BLaER1 treated with 17β-estradiol and CSF1 and Interleukin-3, amounts not matched to agents 10 nM and 100 nM (cell line): ENCODE results near the gene KIF3B.

Experiments used
- H3K27ac ChIP-seq, 11 experiments: shearing (Covaris generic); formaldehyde crosslinking; 2 replicates each; pipeline ENCODE4 v1.8.1; 2022
- H3K27me3 ChIP-seq, 11 experiments: shearing (Covaris generic); formaldehyde crosslinking; 2 replicates each; pipeline ENCODE4 v1.8.1; 2022
- H3K36me3 ChIP-seq, 11 experiments: shearing (Covaris generic); formaldehyde crosslinking; 2 replicates each; pipeline ENCODE4 v1.8.1; 2022
- H3K4me1 ChIP-seq, 10 experiments: shearing (Covaris generic); formaldehyde crosslinking; 2 replicates each; pipeline ENCODE4 v1.8.1; 2022
- H3K4me2 ChIP-seq, 11 experiments: shearing (Covaris generic); formaldehyde crosslinking; 2 replicates each; pipeline ENCODE4 v1.8.1; 2022
- H3K4me3 ChIP-seq, 10 experiments: shearing (Covaris generic); formaldehyde crosslinking; 2 replicates each; pipeline ENCODE4 v1.8.1; 2022
- H3K9ac ChIP-seq, 11 experiments: shearing (Covaris generic); formaldehyde crosslinking; 2 replicates each; pipeline ENCODE4 v1.8.1; 2022
- H3K9me3 ChIP-seq, 11 experiments: shearing (Covaris generic); formaldehyde crosslinking; replicated peaks in 1 of 11; 2 replicates each; pipeline ENCODE4 v1.8.1; 2022
- H4K20me1 ChIP-seq, 11 experiments: shearing (Covaris generic); formaldehyde crosslinking; 2 replicates each; pipeline ENCODE4 v1.8.1; 2022
- Cebpa-rat ChIP-seq, 11 experiments: shearing (Covaris generic); IDR thresholded peaks; 2 replicates each; pipeline ENCODE4 v1.8.1; 2022

The KIF3B gene

GRCh38 chr20:32326504-32326845 is 49.0 kb downstream of the KIF3B start:
- H3K4me3 ChIP-seq = no peak overlapping the region
- peaks cover 8 to 13% (median 11%) of the 10 kb centered on the region in 10 experiments for H3K4me1 ChIP-seq
- H3K36me3 ChIP-seq = peaks cover 22 to 72% (median 40%) of the 10 kb centered on the region in 11 experiments
- TF ChIP-seq Cebpa-rat (IDR thresholded peaks at IDR 0.05) = no peak
- no peak overlapping the region for H3K9ac ChIP-seq
- H3K9me3 ChIP-seq = no peaks in the 10 kb centered on the region
- no peak overlapping the region for H3K4me2 ChIP-seq
- H3K27me3 ChIP-seq = no peaks in the 10 kb centered on the region
- no peaks in the 10 kb centered on the region; a peak in 1 of 22 replicates for H4K20me1 ChIP-seq
- H3K27ac ChIP-seq = no peak overlapping the region

GRCh38 chr20:32327087-32327681 is 49.7 kb downstream of the KIF3B start:
- no peak overlapping the region for H3K4me3 ChIP-seq
- peaks cover 8 to 20% (median 17%) of the 10 kb centered on the region in 10 experiments for H3K4me1 ChIP-seq
- H3K9ac ChIP-seq = no peak overlapping the region
- no peak overlapping the region for H3K27ac ChIP-seq
- H4K20me1 ChIP-seq = no peaks in the 10 kb centered on the region; a peak in 1 of 22 replicates
- H3K27me3 ChIP-seq = no peaks in the 10 kb centered on the region
- no peaks in the 10 kb centered on the region for H3K9me3 ChIP-seq
- H3K36me3 ChIP-seq = peaks cover 22 to 75% (median 47%) of the 10 kb centered on the region in 11 experiments
- no peak for TF ChIP-seq Cebpa-rat (IDR thresholded peaks at IDR 0.05)
- H3K4me2 ChIP-seq = no peak overlapping the region

- no peak for TF ChIP-seq Cebpa-rat (IDR thresholded peaks at IDR 0.05)
- Histone ChIP-seq H3K36me3 (peaks cover 29 to 94% (median 65%) of the 10 kb centered on the region in 11 experiments), H3K4me3 (no peak overlapping the region), H3K9ac (no peak overlapping the region), H3K4me2 (peak overlapping the region in 2 of 11 experiments; percentile 54 to 74; a peak in 2 of 22 replicates), H3K9me3 (no peaks in the 10 kb centered on the region), H3K27ac (no peak overlapping the region), H4K20me1 (no peaks in the 10 kb centered on the region; a peak in 1 of 22 replicates), H3K4me1 (peaks cover 12 to 46% (median 34%) of the 10 kb centered on the region in 10 experiments), H3K27me3 (no peaks in the 10 kb centered on the region)
Measured at GRCh38 chr20:32329817-32330554, 52.5 kb downstream of the KIF3B start.

GRCh38 chr20:32330555-32330897 is 53.1 kb downstream of the KIF3B start:
- no peak overlapping the region for H3K4me3 ChIP-seq
- H3K4me1 ChIP-seq = peaks cover 12 to 50% (median 34%) of the 10 kb centered on the region in 10 experiments
- H3K9ac ChIP-seq = no peak overlapping the region
- no peaks in the 10 kb centered on the region for H3K9me3 ChIP-seq
- TF ChIP-seq Cebpa-rat (IDR thresholded peaks at IDR 0.05) = no peak
- H3K36me3 ChIP-seq = peaks cover 29 to 90% (median 65%) of the 10 kb centered on the region in 11 experiments
- H3K4me2 ChIP-seq = peak overlapping the region in 10 of 11 experiments; percentile 8 to 76 (median 50); a peak in 16 of 22 replicates
- H3K27me3 ChIP-seq = no peaks in the 10 kb centered on the region
- no peaks in the 10 kb centered on the region; a peak in 1 of 22 replicates for H4K20me1 ChIP-seq
- no peak overlapping the region for H3K27ac ChIP-seq

GRCh38 chr20:32332614-32333013 is 55.2 kb downstream of the KIF3B start:
- peaks cover 19 to 69% (median 50%) of the 10 kb centered on the region in 10 experiments for H3K4me1 ChIP-seq
- no peak for TF ChIP-seq Cebpa-rat (IDR thresholded peaks at IDR 0.05)
- no peaks in the 10 kb centered on the region for H3K9me3 ChIP-seq
- peaks cover 19 to 71% (median 51%) of the 10 kb centered on the region in 11 experiments for H3K36me3 ChIP-seq
- no peaks in the 10 kb centered on the region; a peak in 1 of 22 replicates for H4K20me1 ChIP-seq
- H3K4me2 ChIP-seq = peak overlapping the region in 3 of 11 experiments; percentile 2 to 53 (median 7); a peak in 3 of 22 replicates
- no peak overlapping the region for H3K4me3 ChIP-seq
- H3K9ac ChIP-seq = no peak overlapping the region
- H3K27ac ChIP-seq = no peak overlapping the region
- no peaks in the 10 kb centered on the region for H3K27me3 ChIP-seq

GRCh38 chr20:32333181-32333987 is 55.9 kb downstream of the KIF3B start:
- Histone ChIP-seq H3K4me3 (no peak overlapping the region), H3K4me1 (peaks cover 27 to 76% (median 58%) of the 10 kb centered on the region in 10 experiments), H4K20me1 (no peaks in the 10 kb centered on the region; a peak in 1 of 22 replicates), H3K4me2 (peak overlapping the region in 3 of 11 experiments; percentile 2 to 20 (median 18); a peak in 3 of 22 replicates), H3K9ac (no peak overlapping the region), H3K36me3 (peaks cover 15 to 65% (median 48%) of the 10 kb centered on the region in 11 experiments), H3K27me3 (no peaks in the 10 kb centered on the region), H3K9me3 (no peaks in the 10 kb centered on the region), H3K27ac (no peak overlapping the region)
- no peak for TF ChIP-seq Cebpa-rat (IDR thresholded peaks at IDR 0.05)

- no peak for TF ChIP-seq Cebpa-rat (IDR thresholded peaks at IDR 0.05)
- Histone ChIP-seq H3K27me3 (no peaks in the 10 kb centered on the region), H3K9ac (no peak overlapping the region; a peak in 1 of 22 replicates), H3K4me2 (peak overlapping the region in 7 of 11 experiments; percentile 8 to 44 (median 18); a peak in 11 of 22 replicates), H3K4me3 (no peak overlapping the region), H3K9me3 (no peaks in the 10 kb centered on the region), H3K27ac (peak overlapping the region in 1 of 11 experiments; percentile 24; a peak in 2 of 22 replicates), H3K4me1 (peaks cover 30 to 85% (median 66%) of the 10 kb centered on the region in 10 experiments), H4K20me1 (no peaks in the 10 kb centered on the region; a peak in 1 of 22 replicates), H3K36me3 (peaks cover 14 to 57% (median 43%) of the 10 kb centered on the region in 11 experiments)
Measured at GRCh38 chr20:32333988-32334885, 56.8 kb downstream of the KIF3B start.

GRCh38 chr20:32336918-32337347 is 59.5 kb downstream of the KIF3B start:
- Histone ChIP-seq H3K9ac (peak overlapping the region in 8 of 11 experiments; percentile 16 to 74 (median 52); a peak in 13 of 22 replicates), H3K27ac (peak overlapping the region in 8 of 11 experiments; percentile 52 to 85 (median 70); a peak in 17 of 22 replicates), H3K4me3 (no peak overlapping the region), H3K4me2 (peak overlapping the region; percentile 35 to 94 (median 75)), H3K4me1 (peaks cover 27 to 90% (median 70%) of the 10 kb centered on the region in 10 experiments), H3K27me3 (no peaks in the 10 kb centered on the region), H3K9me3 (no peaks in the 10 kb centered on the region), H3K36me3 (peaks cover 6 to 30% (median 20%) of the 10 kb centered on the region in 11 experiments; a peak in 20 of 22 replicates), H4K20me1 (no peaks in the 10 kb centered on the region)
- peak in 2 of 11 experiments; percentile 13 to 30; a peak in 1 of 22 replicates for TF ChIP-seq Cebpa-rat (IDR thresholded peaks at IDR 0.05)
